ENCODE measurements around the gene ATP5IF1.
A peak's percentile ranks its signal among the peaks of the same experiment; 100 is the strongest.

DNA sequence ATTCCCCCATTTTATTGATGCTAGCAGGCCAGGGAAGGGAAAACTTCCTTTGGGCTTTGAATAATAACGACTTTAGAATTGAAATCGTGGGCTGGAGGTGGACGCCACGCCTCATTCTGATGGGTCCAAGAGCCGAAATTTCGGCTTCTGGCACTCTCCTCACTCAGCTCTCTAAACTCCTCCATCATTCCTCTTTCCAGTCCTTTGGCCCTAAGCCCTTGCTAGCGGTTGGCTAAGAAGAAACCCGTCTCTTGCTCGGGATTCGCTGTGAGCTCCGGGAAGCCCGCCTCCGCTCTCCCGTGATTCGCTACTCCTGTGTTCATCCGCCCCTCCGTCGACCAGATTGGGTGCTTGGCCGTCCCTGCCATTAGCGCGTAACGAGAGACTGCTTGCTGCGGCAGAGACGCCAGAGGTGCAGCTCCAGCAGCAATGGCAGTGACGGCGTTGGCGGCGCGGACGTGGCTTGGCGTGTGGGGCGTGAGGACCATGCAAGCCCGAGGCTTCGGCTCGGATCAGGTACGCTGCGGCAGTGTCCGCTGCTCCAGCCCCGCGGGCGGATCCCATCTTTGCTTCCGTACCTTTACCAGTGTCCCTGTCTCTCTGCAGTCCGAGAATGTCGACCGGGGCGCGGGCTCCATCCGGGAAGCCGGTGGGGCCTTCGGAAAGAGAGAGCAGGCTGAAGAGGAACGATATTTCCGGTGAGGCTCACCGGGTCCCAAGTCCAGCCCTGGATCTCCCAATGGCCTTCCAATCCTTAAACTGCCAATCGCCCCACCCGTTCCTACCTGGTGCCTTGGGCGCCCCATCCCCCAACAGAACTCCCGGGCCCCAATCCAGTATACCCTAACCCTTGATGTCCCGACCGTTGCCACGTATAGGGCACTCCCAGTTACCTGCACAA lies at the start of gene ATP5IF1:
- TF ChIP-seq, protein P1, sequence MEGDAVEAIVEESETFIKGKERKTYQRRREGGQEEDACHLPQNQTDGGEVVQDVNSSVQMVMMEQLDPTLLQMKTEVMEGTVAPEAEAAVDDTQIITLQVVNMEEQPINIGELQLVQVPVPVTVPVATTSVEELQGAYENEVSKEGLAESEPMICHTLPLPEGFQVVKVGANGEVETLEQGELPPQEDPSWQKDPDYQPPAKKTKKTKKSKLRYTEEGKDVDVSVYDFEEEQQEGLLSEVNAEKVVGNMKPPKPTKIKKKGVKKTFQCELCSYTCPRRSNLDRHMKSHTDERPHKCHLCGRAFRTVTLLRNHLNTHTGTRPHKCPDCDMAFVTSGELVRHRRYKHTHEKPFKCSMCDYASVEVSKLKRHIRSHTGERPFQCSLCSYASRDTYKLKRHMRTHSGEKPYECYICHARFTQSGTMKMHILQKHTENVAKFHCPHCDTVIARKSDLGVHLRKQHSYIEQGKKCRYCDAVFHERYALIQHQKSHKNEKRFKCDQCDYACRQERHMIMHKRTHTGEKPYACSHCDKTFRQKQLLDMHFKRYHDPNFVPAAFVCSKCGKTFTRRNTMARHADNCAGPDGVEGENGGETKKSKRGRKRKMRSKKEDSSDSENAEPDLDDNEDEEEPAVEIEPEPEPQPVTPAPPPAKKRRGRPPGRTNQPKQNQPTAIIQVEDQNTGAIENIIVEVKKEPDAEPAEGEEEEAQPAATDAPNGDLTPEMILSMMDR (conservative IDR thresholded peaks at IDR 0.05; ENCODE audit: low read depth, low read length), result no peak
- no peak for TF ChIP-seq SMC3 (IDR thresholded peaks at IDR 0.05; ENCODE audit: low read depth, low read length)
- peak; percentile 89 for TF ChIP-seq POLR2A (IDR thresholded peaks at IDR 0.05; ENCODE audit: low read depth, low read length)
- peak; percentile 61; the same call in 1 of the 2 replicates for TF ChIP-seq MXI1 (IDR thresholded peaks at IDR 0.05; ENCODE audit: borderline replicate concordance, low read depth, low read length)
- no peak for TF ChIP-seq NFE2L2 (IDR thresholded peaks at IDR 0.05; ENCODE audit: low read depth, low read length)
- no peak for TF ChIP-seq RCOR1 (IDR thresholded peaks at IDR 0.05; ENCODE audit: insufficient replicate concordance, low read length)
- TF ChIP-seq RAD21 (IDR thresholded peaks at IDR 0.05; ENCODE audit: low read length), result no peak
- TF ChIP-seq CHD1 (IDR thresholded peaks at IDR 0.05; ENCODE audit: low read depth, low read length), result no peak
- TF ChIP-seq FOS (IDR thresholded peaks at IDR 0.05; ENCODE audit: low read depth, low read length), result peak; percentile 72
- TF ChIP-seq, protein P2, sequence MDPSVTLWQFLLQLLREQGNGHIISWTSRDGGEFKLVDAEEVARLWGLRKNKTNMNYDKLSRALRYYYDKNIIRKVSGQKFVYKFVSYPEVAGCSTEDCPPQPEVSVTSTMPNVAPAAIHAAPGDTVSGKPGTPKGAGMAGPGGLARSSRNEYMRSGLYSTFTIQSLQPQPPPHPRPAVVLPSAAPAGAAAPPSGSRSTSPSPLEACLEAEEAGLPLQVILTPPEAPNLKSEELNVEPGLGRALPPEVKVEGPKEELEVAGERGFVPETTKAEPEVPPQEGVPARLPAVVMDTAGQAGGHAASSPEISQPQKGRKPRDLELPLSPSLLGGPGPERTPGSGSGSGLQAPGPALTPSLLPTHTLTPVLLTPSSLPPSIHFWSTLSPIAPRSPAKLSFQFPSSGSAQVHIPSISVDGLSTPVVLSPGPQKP (IDR thresholded peaks at IDR 0.05; ENCODE audit: borderline replicate concordance, low read depth, low read length), result no peak

Data from IMR-90 (cell line).